Measurements from ENCODE around the gene APP. TPM values are rescaled to one million over a fixed set of nuclear protein-coding genes. Genes with fewer than 3 reads are reported as not detected.

The APP gene
- total RNA-seq, 1 experiment from 2014 or later: 224 TPM

- no peak for TF ChIP-seq EZH2 (IDR thresholded peaks at IDR 0.05; ENCODE audit: low read depth)
- TF ChIP-seq, protein P1, sequence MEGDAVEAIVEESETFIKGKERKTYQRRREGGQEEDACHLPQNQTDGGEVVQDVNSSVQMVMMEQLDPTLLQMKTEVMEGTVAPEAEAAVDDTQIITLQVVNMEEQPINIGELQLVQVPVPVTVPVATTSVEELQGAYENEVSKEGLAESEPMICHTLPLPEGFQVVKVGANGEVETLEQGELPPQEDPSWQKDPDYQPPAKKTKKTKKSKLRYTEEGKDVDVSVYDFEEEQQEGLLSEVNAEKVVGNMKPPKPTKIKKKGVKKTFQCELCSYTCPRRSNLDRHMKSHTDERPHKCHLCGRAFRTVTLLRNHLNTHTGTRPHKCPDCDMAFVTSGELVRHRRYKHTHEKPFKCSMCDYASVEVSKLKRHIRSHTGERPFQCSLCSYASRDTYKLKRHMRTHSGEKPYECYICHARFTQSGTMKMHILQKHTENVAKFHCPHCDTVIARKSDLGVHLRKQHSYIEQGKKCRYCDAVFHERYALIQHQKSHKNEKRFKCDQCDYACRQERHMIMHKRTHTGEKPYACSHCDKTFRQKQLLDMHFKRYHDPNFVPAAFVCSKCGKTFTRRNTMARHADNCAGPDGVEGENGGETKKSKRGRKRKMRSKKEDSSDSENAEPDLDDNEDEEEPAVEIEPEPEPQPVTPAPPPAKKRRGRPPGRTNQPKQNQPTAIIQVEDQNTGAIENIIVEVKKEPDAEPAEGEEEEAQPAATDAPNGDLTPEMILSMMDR (conservative IDR thresholded peaks at IDR 0.05): no peak
- CTCF ChIA-PET: no interaction called here
- no peaks in the 10 kb centered on the region for H3K9me2 ChIP-seq (ENCODE audit: insufficient read depth)
- POLR2A ChIA-PET (ENCODE audit: unreplicated experiment): no interaction called here
- H3K27ac ChIP-seq: no peak overlapping the region
- peaks cover 31% of the 10 kb centered on the region for H3K27me3 ChIP-seq (ENCODE audit: insufficient read depth, low read depth)
- BruUV-seq (replicated peaks): no TSS peak
- no peak overlapping the region for H3K4me3 ChIP-seq
- H3K4me2 ChIP-seq: no peak overlapping the region
- intact Hi-C loops (cut with micrococcal nuclease; ENCODE audit: unreplicated experiment): no loop called here
- H3K79me2 ChIP-seq (ENCODE audit: low read depth): no peaks in the 10 kb centered on the region
- H4K20me1 ChIP-seq (ENCODE audit: insufficient read depth): no peaks in the 10 kb centered on the region
- H3K36me3 ChIP-seq (ENCODE audit: low read depth): no peaks in the 10 kb centered on the region
- H3K4me1 ChIP-seq (replicated peaks; ENCODE audit: insufficient read depth): no peaks in the 10 kb centered on the region
- H3F3A ChIP-seq (ENCODE audit: insufficient read depth, low read depth): no peaks in the 10 kb centered on the region
- H3K9me3 ChIP-seq (ENCODE audit: insufficient read depth, low read depth): no peaks in the 10 kb centered on the region
- H2AFZ ChIP-seq: no peak overlapping the region
- DNase-seq: no peak
Measured at GRCh38 chr21:25845729-25846256, 324.8 kb downstream of the APP start.

DNA sequence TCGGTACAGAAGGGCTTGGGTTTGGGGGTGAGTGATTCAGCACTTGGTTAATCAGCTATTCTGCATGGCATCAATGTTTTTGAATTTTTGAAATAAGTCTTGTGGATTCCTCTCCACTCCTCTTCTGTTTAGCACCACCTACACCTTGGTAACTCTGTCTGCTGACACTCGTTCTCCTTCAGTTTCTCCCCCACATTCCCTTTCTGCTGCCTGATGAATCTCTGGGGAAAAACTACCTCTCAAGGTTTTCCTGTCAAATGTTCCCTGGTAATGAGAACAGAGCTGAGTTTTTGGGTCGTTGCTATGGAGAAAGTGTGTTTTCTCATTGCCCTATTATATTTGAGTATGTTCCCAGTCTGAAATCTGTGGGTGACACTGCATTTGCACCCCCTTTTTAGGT, 327.6 kb downstream of the APP start:
- CTCF ChIA-PET: no interaction called here
- BruUV-seq (replicated peaks): no TSS peak
- H2AFZ ChIP-seq: no peak overlapping the region
- no peak for DNase-seq
- no peak for TF ChIP-seq EZH2 (IDR thresholded peaks at IDR 0.05; ENCODE audit: low read depth)
- TF ChIP-seq, protein P1 (conservative IDR thresholded peaks at IDR 0.05): no peak
- H3K4me1 ChIP-seq (replicated peaks; ENCODE audit: insufficient read depth): no peaks in the 10 kb centered on the region
- H3K27ac ChIP-seq: no peak overlapping the region
- H3K4me3 ChIP-seq: no peak overlapping the region
- no peaks in the 10 kb centered on the region for H3K9me3 ChIP-seq (ENCODE audit: insufficient read depth, low read depth)
- no peaks in the 10 kb centered on the region for H3K79me2 ChIP-seq (ENCODE audit: low read depth)
- intact Hi-C loops (cut with micrococcal nuclease; ENCODE audit: unreplicated experiment): no loop called here
- H4K20me1 ChIP-seq (ENCODE audit: insufficient read depth): no peaks in the 10 kb centered on the region
- H3K36me3 ChIP-seq (ENCODE audit: low read depth): no peaks in the 10 kb centered on the region
- H3K9me2 ChIP-seq (ENCODE audit: insufficient read depth): no peaks in the 10 kb centered on the region
- no peaks in the 10 kb centered on the region for H3F3A ChIP-seq (ENCODE audit: insufficient read depth, low read depth)
- peaks cover 31% of the 10 kb centered on the region for H3K27me3 ChIP-seq (ENCODE audit: insufficient read depth, low read depth)
- POLR2A ChIA-PET (ENCODE audit: unreplicated experiment): no interaction called here
- H3K4me2 ChIP-seq: no peak overlapping the region

- no TSS peak for BruUV-seq (replicated peaks)
- intact Hi-C loops (cut with micrococcal nuclease; ENCODE audit: unreplicated experiment): no loop called here
Measured at GRCh38 chr21:25838809-25839208, 331.8 kb downstream of the APP start.

More at GRCh38 chr21:25838809-25839208, 331.8 kb downstream of the APP start:
- H3K4me1 ChIP-seq (replicated peaks; ENCODE audit: insufficient read depth): no peaks in the 10 kb centered on the region
- no peaks in the 10 kb centered on the region for H3F3A ChIP-seq (ENCODE audit: insufficient read depth, low read depth)
- H3K27me3 ChIP-seq (ENCODE audit: insufficient read depth, low read depth): peaks cover 23% of the 10 kb centered on the region
- TF ChIP-seq, protein P1 (conservative IDR thresholded peaks at IDR 0.05): no peak
- no peak for TF ChIP-seq EZH2 (IDR thresholded peaks at IDR 0.05; ENCODE audit: low read depth)
- no peak for DNase-seq
- no peak overlapping the region for H3K4me3 ChIP-seq
- H3K9me3 ChIP-seq (ENCODE audit: insufficient read depth, low read depth): no peaks in the 10 kb centered on the region
- H2AFZ ChIP-seq: no peak overlapping the region
- ChIA-PET POLR2A (ENCODE audit: unreplicated experiment) (no interaction called here), CTCF (no interaction called here)
- H3K27ac ChIP-seq: no peak overlapping the region
- no peaks in the 10 kb centered on the region for H3K9me2 ChIP-seq (ENCODE audit: insufficient read depth)
- H3K4me2 ChIP-seq: no peak overlapping the region
- no peaks in the 10 kb centered on the region for H3K79me2 ChIP-seq (ENCODE audit: low read depth)
- no peaks in the 10 kb centered on the region for H4K20me1 ChIP-seq (ENCODE audit: insufficient read depth)
- H3K36me3 ChIP-seq (ENCODE audit: low read depth): no peaks in the 10 kb centered on the region

Measured in PC-9 (cell line).